Testis (tissue), 3 donors: ENCODE measurements around the gene SLC35F4. TPM values are rescaled to one million over a fixed set of nuclear protein-coding genes. Genes with fewer than 3 reads are reported as not detected.

ENCODE experiments used
- DNase-seq: peaks from one replicate; pipeline ENCODE4 v3.0.0-alpha.2; 2019
- H3K27ac ChIP-seq, 2 donors: fragments of 200-600 bp; sonication (generic); one replicate each; pipeline ENCODE4 v1.5.1; 2019
- H3K27me3 ChIP-seq: fragments of 200-600 bp; sonication (generic); one replicate; pipeline ENCODE4 v1.5.1; 2019
- H3K36me3 ChIP-seq: fragments of 200-600 bp; sonication (generic); one replicate; pipeline ENCODE4 v1.5.1; 2017; ENCODE audit warnings: low read depth; ENCODE audit errors: missing control alignments
- H3K4me1 ChIP-seq: fragments of 200-600 bp; sonication (generic); one replicate; pipeline ENCODE4 v1.5.1; 2019
- H3K4me3 ChIP-seq, 2 donors: fragments of 200-600 bp; sonication (generic); one replicate each; pipeline ENCODE4 v1.5.1; 2017 to 2019
- H3K9me3 ChIP-seq: fragments of 200-600 bp; sonication (generic); one replicate; pipeline ENCODE4 v1.5.1; 2017
- POLR2A ChIP-seq: fragments of 450-650 bp; IDR thresholded peaks from one replicate; pipeline ENCODE4 v1.6.1; 2017; ENCODE audit warnings: antibody characterized with exemption, mild to moderate bottlenecking, moderate library complexity
- WGBS, 2 donors: methylation state at CpG; one replicate each; pipeline ENCODE4 v1.1.5; 2018; 5-methylcytosine and 5-hydroxymethylcytosine counted together
- intact Hi-C: fragments of 100-400 bp; cut with DNase I; formaldehyde crosslinking; loops from one replicate; pipeline ENCODE4 v1.15.1; 2023; ENCODE audit warnings: low total_unique reads
- polyA plus RNA-seq: library from polyadenylated mRNA; stranded (reverse); fragments of 350-450 nt; fragmentation: Illumina TruSeq; extraction: RNeasy Lipid Tissue Mini Kit (QIAGEN cat#74804); gene quantifications from one replicate; pipeline ENCODE4 v1.2.3, GENCODE V29; 2014; ENCODE audit warnings: low read depth, low replicate concordance; ENCODE audit not compliant: insufficient read depth
- total RNA-seq, 2 donors: library from RNA; depleted of rRNA; stranded (reverse); fragments of >200 nt; gene quantifications; one replicate each; pipeline ENCODE4 v1.2.3, GENCODE V29; 2016
- TF ChIP-seq, protein P1 (sequence below), 3 experiments: fragments of 450-650 bp in 2 of 3; fragments of 200-600 bp in 1 of 3; sonication (generic) in 1 of 3; IDR thresholded peaks; one replicate each; pipeline ENCODE4 v1.5.1; 2016 to 2019; ENCODE audit warnings: antibody characterized with exemption in 3 of 3, mild to moderate bottlenecking in 2 of 3, moderate library complexity in 1 of 3

Gene SLC35F4
- total and polyA plus RNA-seq, 3 donors from 2014 or later, result 0.50 to 2.8 (median 2.3) TPM

DNA sequence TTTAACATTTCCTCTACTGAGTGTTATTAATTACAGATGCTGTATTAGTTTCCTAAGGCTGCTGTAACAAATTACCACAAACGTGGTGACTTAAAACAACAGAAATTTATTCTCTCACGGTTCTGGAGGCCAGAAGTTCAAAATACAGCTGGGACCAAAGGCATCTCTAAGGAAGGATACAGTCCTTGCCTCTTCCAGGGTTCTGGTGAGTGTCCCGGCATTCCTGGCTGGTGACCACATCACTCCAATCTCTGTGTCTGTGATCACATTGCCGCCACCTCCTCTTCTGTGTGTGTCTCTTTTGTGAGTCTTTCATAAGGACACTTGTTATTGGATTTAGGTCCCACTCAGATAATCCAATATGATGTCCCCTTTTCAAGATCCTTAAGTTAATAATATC lies 287.1 kb downstream of the SLC35F4 start:
- DNase-seq, result no peak
- TF ChIP-seq, protein P1, sequence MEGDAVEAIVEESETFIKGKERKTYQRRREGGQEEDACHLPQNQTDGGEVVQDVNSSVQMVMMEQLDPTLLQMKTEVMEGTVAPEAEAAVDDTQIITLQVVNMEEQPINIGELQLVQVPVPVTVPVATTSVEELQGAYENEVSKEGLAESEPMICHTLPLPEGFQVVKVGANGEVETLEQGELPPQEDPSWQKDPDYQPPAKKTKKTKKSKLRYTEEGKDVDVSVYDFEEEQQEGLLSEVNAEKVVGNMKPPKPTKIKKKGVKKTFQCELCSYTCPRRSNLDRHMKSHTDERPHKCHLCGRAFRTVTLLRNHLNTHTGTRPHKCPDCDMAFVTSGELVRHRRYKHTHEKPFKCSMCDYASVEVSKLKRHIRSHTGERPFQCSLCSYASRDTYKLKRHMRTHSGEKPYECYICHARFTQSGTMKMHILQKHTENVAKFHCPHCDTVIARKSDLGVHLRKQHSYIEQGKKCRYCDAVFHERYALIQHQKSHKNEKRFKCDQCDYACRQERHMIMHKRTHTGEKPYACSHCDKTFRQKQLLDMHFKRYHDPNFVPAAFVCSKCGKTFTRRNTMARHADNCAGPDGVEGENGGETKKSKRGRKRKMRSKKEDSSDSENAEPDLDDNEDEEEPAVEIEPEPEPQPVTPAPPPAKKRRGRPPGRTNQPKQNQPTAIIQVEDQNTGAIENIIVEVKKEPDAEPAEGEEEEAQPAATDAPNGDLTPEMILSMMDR (IDR thresholded peaks at IDR 0.05), result no peak
- TF ChIP-seq POLR2A, result no peak
- no peaks in the 10 kb centered on the region for H3K27me3 ChIP-seq
- no peak overlapping the region for H3K4me3 ChIP-seq
- WGBS, 2 donors, result 75 to 87% methylated on average over 4 of the region's 4 CpGs
- H3K27ac ChIP-seq, result no peak overlapping the region
- no peaks in the 10 kb centered on the region for H3K4me1 ChIP-seq
- H3K36me3 ChIP-seq, result no peaks in the 10 kb centered on the region
- H3K9me3 ChIP-seq, result no peaks in the 10 kb centered on the region
- intact Hi-C loops, result no loop called here

- intact Hi-C loops, result no loop called here
- WGBS, 2 donors, result 53 to 71% methylated on average over 1 of the region's 1 CpG
- no peaks in the 10 kb centered on the region for H3K4me1 ChIP-seq
These were observed 289.4 kb downstream of the SLC35F4 start for GRCh38 chr14:57576498-57576897.

DNA sequence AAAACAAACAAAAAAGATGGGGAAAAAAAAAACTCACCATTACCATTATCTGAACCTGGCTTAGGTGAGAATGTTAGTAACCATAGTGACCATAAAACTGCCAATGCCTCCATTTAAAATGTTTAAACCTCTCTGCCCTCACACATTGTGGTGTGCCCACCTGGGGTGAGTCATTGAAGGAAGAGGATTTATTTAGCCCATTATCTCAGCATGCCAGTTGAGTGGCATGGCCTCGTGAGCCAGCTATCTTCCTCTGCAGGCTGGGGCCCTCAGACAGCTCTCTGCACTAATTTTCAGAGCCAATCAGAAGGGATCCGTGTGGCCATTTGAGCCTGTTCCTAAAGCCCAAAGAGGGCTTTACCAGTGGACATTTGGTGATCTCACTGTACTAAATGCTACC lies 290.4 kb downstream of the SLC35F4 start:
- no peaks in the 10 kb centered on the region for H3K9me3 ChIP-seq
- no peak overlapping the region for H3K27ac ChIP-seq
- no peak for DNase-seq
- no peaks in the 10 kb centered on the region for H3K36me3 ChIP-seq
- intact Hi-C loops, result no loop called here
- no peak overlapping the region for H3K4me3 ChIP-seq
- no peaks in the 10 kb centered on the region for H3K4me1 ChIP-seq
- 62 to 74% methylated on average over 2 of the region's 2 CpGs for WGBS, 2 donors
- no peak for TF ChIP-seq POLR2A
- TF ChIP-seq, protein P1 (IDR thresholded peaks at IDR 0.05), result no peak
- H3K27me3 ChIP-seq, result no peaks in the 10 kb centered on the region

More at GRCh38 chr14:57576498-57576897, 289.4 kb downstream of the SLC35F4 start:
- Histone ChIP-seq H3K27me3 (no peaks in the 10 kb centered on the region), H3K9me3 (no peaks in the 10 kb centered on the region), H3K4me3 (no peak overlapping the region), H3K27ac (no peak overlapping the region), H3K36me3 (no peaks in the 10 kb centered on the region)
- TF ChIP-seq, protein P1 (IDR thresholded peaks at IDR 0.05), result no peak
- TF ChIP-seq POLR2A, result no peak
- DNase-seq, result no peak

DNA sequence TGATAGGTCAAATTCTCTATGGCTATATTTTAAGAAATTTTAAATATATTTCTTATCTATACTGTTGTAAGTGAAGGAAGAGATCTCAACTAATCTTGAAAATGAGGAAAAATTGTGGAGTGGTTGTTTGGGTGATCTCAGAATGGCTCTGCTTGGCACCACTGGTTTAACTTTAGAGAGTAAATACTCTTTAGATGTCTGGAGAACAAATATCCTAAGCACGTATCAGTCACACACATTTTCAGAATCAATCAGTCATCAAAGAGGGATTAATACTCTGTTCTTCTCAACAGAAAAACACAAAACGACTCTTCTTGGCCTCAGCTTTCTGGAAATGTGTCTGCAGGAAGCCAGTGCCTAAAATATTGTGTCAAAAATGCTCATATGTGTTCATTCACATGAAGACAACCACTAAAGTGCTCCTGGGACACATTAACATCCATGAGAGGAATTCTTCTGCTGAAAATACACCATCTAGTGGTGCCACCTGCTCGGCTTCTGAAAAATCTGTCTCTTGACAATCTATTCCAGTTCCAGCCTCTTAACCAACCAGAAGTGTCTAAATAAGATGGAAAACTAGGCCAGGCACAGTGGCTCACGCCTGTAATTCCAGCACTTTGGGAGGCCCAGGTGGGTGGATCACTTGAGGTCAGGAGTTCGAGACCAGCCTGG lies 291.1 kb downstream of the SLC35F4 start:
- H3K4me3 ChIP-seq, result no peak overlapping the region
- no peaks in the 10 kb centered on the region for H3K4me1 ChIP-seq
- intact Hi-C loops, result no loop called here
- no peaks in the 10 kb centered on the region for H3K36me3 ChIP-seq
- no peaks in the 10 kb centered on the region for H3K27me3 ChIP-seq
- H3K27ac ChIP-seq, result no peak overlapping the region
- no peak for DNase-seq
- WGBS, 2 donors, result 93 to 94% methylated on average over 5 of the region's 5 CpGs
- H3K9me3 ChIP-seq, result no peaks in the 10 kb centered on the region
- TF ChIP-seq, protein P1 (IDR thresholded peaks at IDR 0.05), result no peak
- TF ChIP-seq POLR2A, result no peak

GRCh38 chr14:57573173-57573572 lies 292.7 kb downstream of the SLC35F4 start:
- Histone ChIP-seq H3K27me3 (no peaks in the 10 kb centered on the region), H3K4me1 (no peaks in the 10 kb centered on the region), H3K9me3 (no peaks in the 10 kb centered on the region), H3K27ac (no peak overlapping the region), H3K36me3 (no peaks in the 10 kb centered on the region), H3K4me3 (no peak overlapping the region)
- intact Hi-C loops, result no loop called here
- WGBS, 2 donors, result 92 to 97% methylated on average over 3 of the region's 3 CpGs
- TF ChIP-seq, protein P1 (IDR thresholded peaks at IDR 0.05), result no peak
- TF ChIP-seq POLR2A, result no peak
- DNase-seq, result no peak
